IMR-90 (cell line): ENCODE data around the gene GPATCH2. TPM values are rescaled to one million over a fixed set of nuclear protein-coding genes. Genes with fewer than 3 reads are reported as not detected.

Experiments used
- ATAC-seq: fragments of 200-7000 bp; cut with Tn5 transposase; 2 replicates; pipeline ENCODE4 v1.9.1; 2020; ENCODE audit warnings: low read depth, mild to moderate bottlenecking, moderate library complexity
- BruUV-seq: library from RNA; stranded (reverse); fragments of 400-500 nt; replicated peaks from 2 replicates; lab custom pipeline; 2021; lab: Mats Ljungman, UMichigan
- CTCF ChIA-PET: fragments of 300-600 bp; formaldehyde crosslinking; extraction: SDS; loops from one replicate; lab custom pipeline; 2021; ENCODE audit warnings: antibody characterized with exemption; lab: Yijun Ruan, JAX
- POLR2A ChIA-PET: fragments of 300-600 bp; sonication (Branson Sonifier 250); formaldehyde crosslinking; loops from one replicate; lab custom pipeline; 2022; ENCODE audit warnings: antibody characterized with exemption; ENCODE audit not compliant: unreplicated experiment; lab: Charles Lee
- DNase-seq: peaks from one replicate; pipeline ENCODE4 v3.0.0; 2013
- H2AFZ ChIP-seq: replicated peaks from 2 replicates; pipeline ENCODE3; 2013; ENCODE audit warnings: low read length, mild to moderate bottlenecking; ENCODE audit not compliant: poor library complexity
- H2AK5ac ChIP-seq: 2 replicates; pipeline ENCODE4 v1.6.1; 2013; ENCODE audit warnings: low read depth, low read length, inconsistent platforms
- H2AK9ac ChIP-seq: replicated peaks from 2 replicates; pipeline ENCODE3; 2013; ENCODE audit warnings: mild to moderate bottlenecking, low read depth, low read length, moderate library complexity; ENCODE audit not compliant: poor library complexity
- H2BK120ac ChIP-seq: 2 replicates; pipeline ENCODE4 v1.6.1; 2013; ENCODE audit warnings: low read depth, low read length, inconsistent platforms
- H2BK15ac ChIP-seq: 3 replicates; pipeline ENCODE4 v1.6.1; 2013; ENCODE audit warnings: low read depth, low read length, inconsistent platforms
- H2BK20ac ChIP-seq: 2 replicates; pipeline ENCODE4 v1.6.1; 2013; ENCODE audit warnings: low read depth, mild to moderate bottlenecking, inconsistent platforms, low read length, moderate library complexity
- H2BK5ac ChIP-seq: 2 replicates; pipeline ENCODE4 v1.6.1; 2013; ENCODE audit warnings: mild to moderate bottlenecking, low read depth, low read length, inconsistent platforms; ENCODE audit not compliant: poor library complexity, severe bottlenecking
- H3K14ac ChIP-seq: replicated peaks from 2 replicates; pipeline ENCODE4 v1.6.1; 2013; ENCODE audit warnings: low read depth, low read length, inconsistent platforms
- H3K18ac ChIP-seq: 2 replicates; pipeline ENCODE4 v1.6.1; 2013; ENCODE audit warnings: low read depth, low read length, control low read depth
- H3K23ac ChIP-seq: 2 replicates; pipeline ENCODE4 v1.6.1; 2013; ENCODE audit warnings: low read depth, low read length, inconsistent platforms
- H3K27ac ChIP-seq: 2 replicates; pipeline ENCODE4 v1.5.1; 2013; ENCODE audit warnings: mild to moderate bottlenecking, control low read depth, low read length; ENCODE audit not compliant: insufficient read depth
- H3K27me3 ChIP-seq: 2 replicates; pipeline ENCODE4 v1.6.1; 2013; ENCODE audit warnings: low read length; ENCODE audit not compliant: control insufficient read depth, insufficient read depth
- H3K36me3 ChIP-seq: 2 replicates; pipeline ENCODE4 v1.6.1; 2013; ENCODE audit warnings: low read length, mixed read lengths; ENCODE audit not compliant: control insufficient read depth, insufficient read depth
- H3K4ac ChIP-seq: 2 replicates; pipeline ENCODE4 v1.6.1; 2013; ENCODE audit warnings: low read depth, low read length, inconsistent platforms
- H3K4me1 ChIP-seq: 2 replicates; pipeline ENCODE4 v1.6.1; 2013; ENCODE audit warnings: low read length, mixed read lengths; ENCODE audit not compliant: control insufficient read depth, insufficient read depth
- H3K4me2 ChIP-seq: 2 replicates; pipeline ENCODE4 v1.6.1; 2013; ENCODE audit warnings: low read depth, mild to moderate bottlenecking, control low read depth, low read length, moderate library complexity
- H3K4me3 ChIP-seq: 2 replicates; pipeline ENCODE4 v1.5.1; 2013; ENCODE audit warnings: low read depth, mild to moderate bottlenecking, control low read depth, low read length, moderate library complexity; ENCODE audit not compliant: insufficient read depth
- H3K56ac ChIP-seq: 2 replicates; pipeline ENCODE4 v1.6.1; 2013; ENCODE audit warnings: low read length, inconsistent platforms; ENCODE audit not compliant: insufficient read depth; ENCODE audit errors: extremely low read depth
- H3K79me1 ChIP-seq, 2 experiments: 2 replicates each; pipeline ENCODE4 v1.6.1; 2013; ENCODE audit warnings: low read length in 2 of 2, inconsistent platforms in 1 of 2, low read depth in 1 of 2
- H3K9ac ChIP-seq: 2 replicates; pipeline ENCODE4 v1.6.1; 2013; ENCODE audit warnings: low read depth, low read length, control low read depth
- H3K9me1 ChIP-seq: 2 replicates; pipeline ENCODE4 v1.6.1; 2013; ENCODE audit warnings: low read length, inconsistent platforms; ENCODE audit not compliant: insufficient read depth
- H3K9me3 ChIP-seq: 2 replicates; pipeline ENCODE4 v1.6.1; 2013; ENCODE audit warnings: low read length; ENCODE audit not compliant: control insufficient read depth, insufficient read depth
- H4K20me1 ChIP-seq: 2 replicates; pipeline ENCODE4 v1.6.1; 2013; ENCODE audit warnings: low read length, inconsistent platforms; ENCODE audit not compliant: insufficient read depth
- H4K5ac ChIP-seq: 2 replicates; pipeline ENCODE4 v1.6.1; 2013; ENCODE audit warnings: mild to moderate bottlenecking, low read depth, low read length, control low read depth
- H4K8ac ChIP-seq, 2 experiments: 2 replicates each; pipeline ENCODE4 v1.6.1; 2013; ENCODE audit warnings: low read depth in 2 of 2, low read length in 2 of 2, control low read depth in 1 of 2, inconsistent platforms in 1 of 2
- H4K91ac ChIP-seq: 2 replicates; pipeline ENCODE4 v1.6.1; 2013; ENCODE audit warnings: low read depth, low read length, inconsistent platforms; ENCODE audit not compliant: insufficient read depth
- CEBPB ChIP-seq: IDR thresholded peaks from 2 replicates; pipeline ENCODE4 v1.6.1; 2012; ENCODE audit warnings: low read depth, low read length, improper control_type of control experiment
- FOS ChIP-seq: fragments of 150-350 bp; IDR thresholded peaks from 2 replicates; pipeline ENCODE4 v1.6.1; 2016; ENCODE audit warnings: low read depth, low read length
- SMC3 ChIP-seq: fragments of 150-350 bp; IDR thresholded peaks from 2 replicates; pipeline ENCODE4 v1.6.1; 2016; ENCODE audit warnings: low read depth, mild to moderate bottlenecking, antibody characterized with exemption, low read length, moderate library complexity
- WGBS, 2 experiments: methylation state at CpG; one replicate each; pipeline versions ENCODE4 v1.1.5 to v1.1.7; 2013; ENCODE audit warnings: missing lambda C conversion rate in 2 of 2; ENCODE audit not compliant: insufficient read length in 1 of 2; ENCODE audit errors: extremely low coverage in 2 of 2; 5-methylcytosine and 5-hydroxymethylcytosine counted together
- dilution Hi-C: fragments of 300-500 bp; cut with HindIII; formaldehyde crosslinking; loops from one replicate; pipeline ENCODE4 v1.14.3; 2018; ENCODE audit warnings: low sequenced_read_pairs; ENCODE audit not compliant: unreplicated experiment
- in situ Hi-C: fragments of 300-500 bp; cut with MboI; formaldehyde crosslinking; loops from 3 replicates; pipeline ENCODE4 v1.14.3; 2019; ENCODE audit warnings: low sequenced_read_pairs, inconsistent platforms, mixed read lengths
- intact Hi-C: fragments of 100-400 bp; cut with micrococcal nuclease; formaldehyde crosslinking; loops from 2 replicates; pipeline ENCODE4 v1.10.0; 2022
- polyA plus RNA-seq, 3 experiments: library from polyadenylated mRNA; depleted of rRNA; stranded (reverse); fragments of >200 nt; gene quantifications; 2 replicates each; pipeline ENCODE4 v1.2.3, GENCODE V29; 2012; ENCODE audit warnings: low replicate concordance in 1 of 3
- total RNA-seq: library from RNA; depleted of rRNA; stranded (reverse); fragments of >200 nt; gene quantifications from 2 replicates; pipeline ENCODE4 v1.2.3, GENCODE V29; 2012

The GPATCH2 gene
- total and polyA plus RNA-seq, 2 of the 4 experiments (the other 2 are of a cell fraction) = 4.7 to 11.8 TPM

GRCh38 chr1:217562229-217562878 is 68.5 kb downstream of the GPATCH2 start:
- Histone ChIP-seq H3K4ac (peak overlapping the region; percentile 44), H2AK9ac (no peak overlapping the region), H3K4me1 (peaks cover 4% of the 10 kb centered on the region; the same call in 1 of the 2 replicates), H4K20me1 (no peaks in the 10 kb centered on the region), H2BK120ac (0 out of 2 replicates have a peak overlapping the region, but pooled peaks have one; percentile 32), H3K18ac (no peak overlapping the region; the same call in 1 of the 2 replicates), H2AK5ac (no peak overlapping the region), H3K4me2 (peak overlapping the region; percentile 50; the same call in 1 of the 2 replicates), H3K4me3 (no peak overlapping the region), H2AFZ (no peak overlapping the region), H4K5ac (no peak overlapping the region), H3K14ac (0 out of 2 replicates have a peak overlapping the region, but pooled peaks have one; percentile 23), H3K27me3 (no peaks in the 10 kb centered on the region), H2BK15ac (no peak overlapping the region), H3K79me1 (peaks cover 0 to 6% of the 10 kb centered on the region in 2 experiments; a peak in 2 of 4 replicates), H3K9ac (no peak overlapping the region), H2BK20ac (peak overlapping the region; percentile 22), H3K23ac (no peak overlapping the region), H4K8ac (no peak overlapping the region), H2BK5ac (peak overlapping the region; percentile 28), H4K91ac (no peak overlapping the region), H3K9me3 (no peaks in the 10 kb centered on the region), H3K27ac (peak overlapping the region; percentile 57; the same call in 1 of the 2 replicates), H3K36me3 (no peaks in the 10 kb centered on the region), H3K9me1 (no peaks in the 10 kb centered on the region), H3K56ac (no peak overlapping the region)
- ATAC-seq (peak; percentile 96), DNase-seq (peak; percentile 86)
- WGBS, 2 experiments = no CpG with 5 or more reads among the region's 4 CpGs
- TF ChIP-seq SMC3 (no peak), FOS (peak; percentile 81), CEBPB (0 out of 2 replicates have a peak, but pooled peaks have one; percentile 24)
- BruUV-seq = no TSS peak
- ChIA-PET CTCF (no interaction called here), POLR2A (interaction anchor here (0.5 kb wide), 1 partner anchor 21 kb away, joined by 4 read pairs; no protein-coding TSS in a partner anchor)
- intact Hi-C loops = no loop called here
- in situ Hi-C loops = no loop called here
- dilution Hi-C loops = no loop called here
